Skeletal muscle cell (primary cell): Measurements from ENCODE around the gene PPP1R1C.

ENCODE experiments used
- DNase-seq: peaks from one replicate; pipeline ENCODE4 v3.0.0-alpha.2; 2010; ENCODE audit warnings: low read depth
- H3K4me3 ChIP-seq: 2 replicates; pipeline ENCODE4 v1.5.1; 2011; ENCODE audit warnings: low read depth, mild to moderate bottlenecking, control low read depth, low read length, moderate library complexity

PPP1R1C gene

GRCh38 chr2:182148344-182148743 lies 162.7 kb downstream of the PPP1R1C start:
- H3K4me3 ChIP-seq: no peak overlapping the region
- DNase-seq: no peak

- no peak for DNase-seq
- no peak overlapping the region for H3K4me3 ChIP-seq
Measured at GRCh38 chr2:182163878-182164277, 178.2 kb downstream of the PPP1R1C start.

GRCh38 chr2:182164686-182165085 lies 179.0 kb downstream of the PPP1R1C start:
- H3K4me3 ChIP-seq: no peak overlapping the region
- DNase-seq: no peak

- H3K4me3 ChIP-seq: no peak overlapping the region
- DNase-seq: no peak
Measured at GRCh38 chr2:182165202-182165601, 179.5 kb downstream of the PPP1R1C start.

GRCh38 chr2:182166406-182166805 lies 180.8 kb downstream of the PPP1R1C start:
- H3K4me3 ChIP-seq: no peak overlapping the region
- DNase-seq: no peak

- no peak for DNase-seq
- H3K4me3 ChIP-seq: no peak overlapping the region
Measured at GRCh38 chr2:182166841-182167240, 181.2 kb downstream of the PPP1R1C start.
